Osteoblast (primary cell): Measurements from ENCODE around the gene PPARGC1A. TPM values are rescaled to one million over a fixed set of nuclear protein-coding genes. Genes with fewer than 3 reads are reported as not detected.

ENCODE experiments used
- DNase-seq: peaks from one replicate; pipeline ENCODE4 v3.0.0; 2011; ENCODE audit warnings: low spot score, mixed read lengths; ENCODE audit not compliant: insufficient read length; ENCODE audit errors: missing footprints
- H2AFZ ChIP-seq: 2 replicates; pipeline ENCODE4 v1.6.0; 2011; ENCODE audit warnings: mild to moderate bottlenecking, low read length
- H3K27ac ChIP-seq: 2 replicates; pipeline ENCODE4 v1.5.1; 2011; ENCODE audit warnings: mild to moderate bottlenecking, low read depth, low read length, moderate library complexity
- H3K27me3 ChIP-seq: 2 replicates; pipeline ENCODE4 v1.6.0; 2012; ENCODE audit warnings: mild to moderate bottlenecking, control low read depth, inconsistent platforms, low read length, moderate library complexity; ENCODE audit not compliant: insufficient read depth
- H3K36me3 ChIP-seq: 2 replicates; pipeline ENCODE4 v1.5.1; 2011; ENCODE audit warnings: mild to moderate bottlenecking, low read length, control low read depth, moderate library complexity; ENCODE audit not compliant: insufficient read depth
- H3K4me1 ChIP-seq: 2 replicates; pipeline ENCODE4 v1.5.1; 2011; ENCODE audit warnings: mild to moderate bottlenecking, low read length, control low read depth, moderate library complexity; ENCODE audit not compliant: insufficient read depth
- H3K4me2 ChIP-seq: 2 replicates; pipeline ENCODE4 v1.6.0; 2011; ENCODE audit warnings: mild to moderate bottlenecking, low read length; ENCODE audit not compliant: insufficient read depth
- H3K4me3 ChIP-seq: fragments of 200-600 bp; sonication (generic); 3 replicates; pipeline ENCODE4 v1.5.1; 2012; ENCODE audit warnings: mild to moderate bottlenecking, low read length, inconsistent platforms; ENCODE audit not compliant: insufficient read depth
- H3K79me2 ChIP-seq: 2 replicates; pipeline ENCODE4 v1.6.0; 2012; ENCODE audit warnings: mild to moderate bottlenecking, low read length, control low read depth, inconsistent platforms; ENCODE audit not compliant: insufficient read depth
- H3K9me3 ChIP-seq: 2 replicates; pipeline ENCODE4 v1.5.1; 2011; ENCODE audit warnings: low read depth, low read length, control low read depth
- H4K20me1 ChIP-seq: 2 replicates; pipeline ENCODE4 v1.6.0; 2012; ENCODE audit warnings: mild to moderate bottlenecking, low read length, control low read depth; ENCODE audit not compliant: insufficient read depth
- CTCF ChIP-seq: IDR thresholded peaks from 2 replicates; pipeline ENCODE4 v1.5.1; 2011; ENCODE audit warnings: mild to moderate bottlenecking, low read depth, low read length, moderate library complexity; ENCODE audit errors: extremely low read depth
- total RNA-seq: library from RNA; depleted of rRNA; stranded (reverse); fragments of >200 nt; gene quantifications from 2 replicates; pipeline ENCODE4 v1.2.3, GENCODE V29; 2012

The PPARGC1A gene
- total RNA-seq, 1 donor = 2.5 TPM

GRCh38 chr4:23860919-23861318 is 28.9 kb downstream of the PPARGC1A start:
- DNase-seq = no peak
- H3K9me3 ChIP-seq = no peaks in the 10 kb centered on the region
- H3K4me3 ChIP-seq = no peak overlapping the region
- no peaks in the 10 kb centered on the region for H3K4me1 ChIP-seq
- no peaks in the 10 kb centered on the region for H3K27me3 ChIP-seq
- H3K27ac ChIP-seq = no peak overlapping the region
- H4K20me1 ChIP-seq = no peaks in the 10 kb centered on the region
- H3K36me3 ChIP-seq = no peaks in the 10 kb centered on the region
- H3K79me2 ChIP-seq = no peaks in the 10 kb centered on the region
- H3K4me2 ChIP-seq = no peak overlapping the region
- TF ChIP-seq CTCF = no peak
- H2AFZ ChIP-seq = no peak overlapping the region

- Histone ChIP-seq H4K20me1 (no peaks in the 10 kb centered on the region), H2AFZ (no peak overlapping the region), H3K27me3 (no peaks in the 10 kb centered on the region), H3K4me2 (no peak overlapping the region), H3K79me2 (no peaks in the 10 kb centered on the region), H3K4me3 (no peak overlapping the region), H3K9me3 (no peaks in the 10 kb centered on the region), H3K27ac (no peak overlapping the region), H3K36me3 (no peaks in the 10 kb centered on the region), H3K4me1 (no peaks in the 10 kb centered on the region)
- no peak for DNase-seq
- TF ChIP-seq CTCF = peak; percentile 12
Observed at GRCh38 chr4:23857367-23857959, 32.4 kb downstream of the PPARGC1A start.

GRCh38 chr4:23856630-23857029 is 33.2 kb downstream of the PPARGC1A start:
- H3K36me3 ChIP-seq = no peaks in the 10 kb centered on the region
- H4K20me1 ChIP-seq = no peaks in the 10 kb centered on the region
- H3K9me3 ChIP-seq = no peaks in the 10 kb centered on the region
- no peak overlapping the region for H3K4me2 ChIP-seq
- no peak for DNase-seq
- no peak overlapping the region for H3K27ac ChIP-seq
- no peak overlapping the region for H3K4me3 ChIP-seq
- no peak for TF ChIP-seq CTCF
- H2AFZ ChIP-seq = no peak overlapping the region
- H3K79me2 ChIP-seq = no peaks in the 10 kb centered on the region
- H3K27me3 ChIP-seq = no peaks in the 10 kb centered on the region
- no peaks in the 10 kb centered on the region for H3K4me1 ChIP-seq

GRCh38 chr4:23855912-23856605 is 33.8 kb downstream of the PPARGC1A start:
- H3K79me2 ChIP-seq = no peaks in the 10 kb centered on the region
- TF ChIP-seq CTCF = no peak

More at GRCh38 chr4:23855912-23856605, 33.8 kb downstream of the PPARGC1A start:
- H3K4me1 ChIP-seq = no peaks in the 10 kb centered on the region
- no peaks in the 10 kb centered on the region for H3K27me3 ChIP-seq
- H2AFZ ChIP-seq = no peak overlapping the region
- no peak overlapping the region for H3K4me3 ChIP-seq
- H3K9me3 ChIP-seq = no peaks in the 10 kb centered on the region
- H4K20me1 ChIP-seq = no peaks in the 10 kb centered on the region
- no peaks in the 10 kb centered on the region for H3K36me3 ChIP-seq
- DNase-seq = no peak
- H3K27ac ChIP-seq = no peak overlapping the region
- no peak overlapping the region for H3K4me2 ChIP-seq
